AG10803 (cell line): ENCODE results near the gene TRAPPC10.
"Not testable (repeated sequence)": the region's sequence is repeated elsewhere in the genome, so short reads cannot be mapped to it uniquely, and the experiment has no call there.

Source experiments
- DNase-seq: peaks from one replicate; pipeline ENCODE4 v3.0.0; 2010; ENCODE audit warnings: low read depth
- H3K4me3 ChIP-seq: 2 replicates; pipeline ENCODE4 v1.5.1; 2011; ENCODE audit warnings: mild to moderate bottlenecking, low read length, control low read depth

Gene TRAPPC10

DNA sequence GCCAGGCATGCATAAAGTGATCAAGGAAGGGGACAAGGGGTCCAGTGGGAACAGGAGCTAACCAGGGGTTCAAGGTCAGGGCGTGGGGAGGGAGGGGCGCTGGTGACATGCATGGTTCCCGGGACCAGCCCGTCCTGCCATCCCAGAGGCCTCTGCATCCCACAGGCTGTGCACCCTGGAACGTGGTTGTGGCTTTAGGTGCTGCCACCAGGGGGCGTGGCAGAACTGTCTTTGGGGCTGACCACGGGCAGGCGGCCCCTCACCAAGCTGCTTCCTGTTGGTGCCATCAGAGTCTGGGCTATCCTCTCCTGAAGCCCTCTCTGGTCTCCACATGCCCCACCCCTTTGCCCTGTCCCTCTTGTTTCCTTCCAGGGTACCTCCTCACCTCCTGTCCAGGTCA lies 135.0 kb downstream of the TRAPPC10 start:
- not testable (repeated sequence) for DNase-seq, H3K4me3 ChIP-seq

DNA sequence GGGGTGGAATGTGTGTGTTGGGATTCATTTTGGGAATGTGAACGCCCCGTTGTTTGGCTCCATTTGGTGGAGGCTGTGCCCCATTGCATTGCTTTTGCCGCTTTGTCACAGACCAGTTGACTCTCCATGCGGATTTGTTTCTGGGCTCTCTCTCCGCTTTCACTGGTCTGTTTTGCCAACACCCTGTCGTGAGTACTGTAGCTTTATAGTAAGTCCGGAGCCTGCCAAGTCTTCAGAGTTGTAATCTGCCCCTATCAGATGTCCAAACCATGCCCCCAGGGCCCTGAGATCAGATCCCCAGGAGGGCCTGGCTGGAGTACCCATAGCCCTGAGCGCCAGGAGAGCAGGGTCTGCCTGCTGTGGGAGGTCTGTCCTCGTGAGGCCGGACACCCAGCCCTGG lies 138.1 kb downstream of the TRAPPC10 start:
- DNase-seq, H3K4me3 ChIP-seq: not testable (repeated sequence)

- not testable (repeated sequence) for H3K4me3 ChIP-seq
- DNase-seq = peak; percentile 1
These were observed 141.2 kb downstream of the TRAPPC10 start for GRCh38 chr21:44153214-44153888.

DNA sequence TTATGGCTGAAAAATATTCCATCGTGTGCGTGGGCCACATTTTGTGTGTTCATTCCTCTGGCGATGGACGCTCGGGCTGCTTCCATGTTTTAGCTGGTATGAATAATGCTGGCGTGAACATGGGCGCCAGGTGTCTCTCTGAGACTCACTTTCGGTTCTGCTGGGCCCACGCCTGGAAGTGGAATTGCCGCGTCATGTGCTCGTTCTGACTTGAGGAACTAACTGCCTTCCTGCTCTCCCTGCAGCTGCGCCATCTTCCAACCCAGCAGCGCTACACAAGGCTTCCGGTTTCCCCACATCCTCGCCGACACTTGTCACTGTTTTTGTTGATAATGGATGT lies 141.8 kb downstream of the TRAPPC10 start:
- H3K4me3 ChIP-seq, DNase-seq: not testable (repeated sequence)

- DNase-seq, H3K4me3 ChIP-seq: not testable (repeated sequence)
These were observed 142.7 kb downstream of the TRAPPC10 start for GRCh38 chr21:44154816-44155230.

DNA sequence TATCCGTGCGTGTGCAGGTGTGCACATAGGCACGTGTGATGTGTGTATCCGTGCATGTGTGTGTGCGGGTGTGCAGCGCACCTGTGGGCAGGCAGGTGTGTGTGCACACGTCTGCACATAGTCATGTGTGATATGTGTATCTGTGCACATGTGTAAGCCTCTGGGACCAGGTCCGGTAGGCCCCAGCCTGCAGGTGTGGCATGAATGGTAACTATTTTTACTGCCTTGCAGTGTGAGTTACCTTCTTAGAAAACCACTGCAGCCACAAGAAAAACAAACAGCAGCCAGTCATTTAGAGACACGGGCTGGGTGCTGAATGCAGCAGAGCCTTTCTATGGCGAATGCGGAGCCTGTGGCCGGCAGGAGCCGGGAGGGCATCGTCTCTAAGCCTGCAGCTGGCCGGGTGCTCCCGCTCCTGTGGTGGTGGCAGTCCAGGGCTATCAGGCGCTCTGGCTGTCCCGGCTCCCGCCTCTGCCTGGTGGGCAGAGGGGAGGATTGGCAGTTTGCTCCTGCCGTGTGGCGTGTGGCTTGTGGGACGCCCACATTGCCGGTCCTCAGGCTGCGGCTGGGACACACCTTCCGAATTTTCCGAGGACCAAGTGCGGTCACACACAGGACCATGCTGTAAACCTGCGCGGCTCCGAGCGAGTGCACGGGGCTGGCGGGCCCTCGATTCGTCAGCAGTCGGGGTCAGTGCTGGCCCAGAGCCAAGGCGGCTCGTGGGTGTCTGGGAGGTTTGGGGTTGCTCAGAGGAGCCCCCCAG lies 143.3 kb downstream of the TRAPPC10 start:
- DNase-seq, H3K4me3 ChIP-seq: not testable (repeated sequence)

DNA sequence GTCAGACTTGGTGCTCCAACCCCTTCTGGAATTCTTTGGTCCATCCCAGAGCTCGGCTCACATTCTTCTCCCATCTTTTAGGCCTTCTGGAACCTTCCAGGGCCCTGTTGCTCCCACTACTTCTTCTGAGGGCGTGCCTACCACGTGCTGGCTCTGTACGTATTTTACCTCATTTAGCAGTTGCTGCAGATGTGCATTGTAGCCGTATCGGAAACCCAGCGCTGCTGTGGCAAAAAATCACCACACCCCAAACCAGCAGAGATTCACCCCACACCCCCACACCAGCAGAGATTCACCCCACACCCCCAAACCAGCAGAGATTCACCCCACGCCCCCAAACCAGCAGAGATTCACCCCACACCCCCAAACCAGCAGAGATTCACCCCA lies 143.9 kb downstream of the TRAPPC10 start:
- not testable (repeated sequence) for DNase-seq, H3K4me3 ChIP-seq
